HEK293T (cell line): Measurements from ENCODE around the gene DLG1.

Experiments
- ELF4 ChIP-seq: fragments of 450-650 bp; IDR thresholded peaks from 2 replicates; pipeline ENCODE4 v1.6.1; 2017; ENCODE audit warnings: antibody characterized with exemption
- FOXA1 ChIP-seq: fragments of 450-650 bp; IDR thresholded peaks from 2 replicates; pipeline ENCODE4 v1.6.1; 2016; ENCODE audit warnings: mild to moderate bottlenecking
- FOXK2 ChIP-seq: fragments of 450-650 bp; IDR thresholded peaks from 2 replicates; pipeline ENCODE4 v1.6.1; 2016; ENCODE audit warnings: mild to moderate bottlenecking
- L3MBTL2 ChIP-seq: fragments of 450-650 bp; conservative IDR thresholded peaks from 2 replicates; pipeline ENCODE4 v1.6.1; 2016; ENCODE audit warnings: mild to moderate bottlenecking
- LEF1 ChIP-seq: fragments of 450-650 bp; IDR thresholded peaks from 2 replicates; pipeline ENCODE4 v1.6.1; 2017; ENCODE audit warnings: mild to moderate bottlenecking, borderline replicate concordance
- SP1 ChIP-seq: fragments of 450-650 bp; IDR thresholded peaks from 2 replicates; pipeline ENCODE4 v1.6.1; 2017

GRCh38 chr3:196995027-196995426 is 303.4 kb downstream of the DLG1 start:
- no peak for TF ChIP-seq FOXK2
- no peak for TF ChIP-seq FOXA1
- TF ChIP-seq SP1: no peak
- TF ChIP-seq LEF1: no peak
- no peak for TF ChIP-seq ELF4
- no peak for TF ChIP-seq L3MBTL2
